GM21717 (cell line): Measurements from ENCODE around the gene CCDC138.

Experiments used
- ATAC-seq: cut with Tn5 transposase; IDR thresholded peaks from one replicate; pipeline ENCODE4 v1.9.1; 2021; ENCODE audit warnings: mild to moderate bottlenecking, moderate library complexity; ENCODE audit not compliant: unreplicated experiment

CCDC138 gene

GRCh38 chr2:108825736-108826135 is 39.2 kb downstream of the CCDC138 start:
- no peak for ATAC-seq

GRCh38 chr2:108829578-108830310 is 43.2 kb downstream of the CCDC138 start:
- ATAC-seq: no peak

- ATAC-seq: no peak
Measured at GRCh38 chr2:108833219-108833618, 46.6 kb downstream of the CCDC138 start.

GRCh38 chr2:108834620-108835019 is 48.0 kb downstream of the CCDC138 start:
- ATAC-seq: no peak

GRCh38 chr2:108835040-108835439 is 48.5 kb downstream of the CCDC138 start:
- ATAC-seq: no peak

- ATAC-seq: no peak
Measured at GRCh38 chr2:108837198-108837597, 50.6 kb downstream of the CCDC138 start.

GRCh38 chr2:108841506-108841905 is 54.9 kb downstream of the CCDC138 start:
- ATAC-seq: no peak

GRCh38 chr2:108845923-108846322 is 59.4 kb downstream of the CCDC138 start:
- no peak for ATAC-seq

- ATAC-seq: no peak
Measured at GRCh38 chr2:108847000-108847399, 60.4 kb downstream of the CCDC138 start.

GRCh38 chr2:108852375-108852774 is 65.8 kb downstream of the CCDC138 start:
- no peak for ATAC-seq

- ATAC-seq: no peak
Measured at GRCh38 chr2:108853421-108853820, 66.8 kb downstream of the CCDC138 start.

GRCh38 chr2:108854484-108854883 is 67.9 kb downstream of the CCDC138 start:
- ATAC-seq: no peak

GRCh38 chr2:108855194-108855593 is 68.6 kb downstream of the CCDC138 start:
- ATAC-seq: no peak

- no peak for ATAC-seq
Measured at GRCh38 chr2:108858894-108859293, 72.3 kb downstream of the CCDC138 start.

GRCh38 chr2:108866041-108866440 is 79.5 kb downstream of the CCDC138 start:
- no peak for ATAC-seq

GRCh38 chr2:108868911-108869310 is 82.3 kb downstream of the CCDC138 start:
- ATAC-seq: no peak

- ATAC-seq: no peak
Measured at GRCh38 chr2:108869542-108869941, 83.0 kb downstream of the CCDC138 start.

GRCh38 chr2:108870069-108870644 is 83.6 kb downstream of the CCDC138 start:
- ATAC-seq: no peak

- ATAC-seq: no peak
Measured at GRCh38 chr2:108877506-108877905, 90.9 kb downstream of the CCDC138 start.

GRCh38 chr2:108878276-108878675 is 91.7 kb downstream of the CCDC138 start:
- ATAC-seq: no peak

GRCh38 chr2:108884619-108885018 is 98.0 kb downstream of the CCDC138 start:
- ATAC-seq: no peak

GRCh38 chr2:108889907-108890306 is 103.3 kb downstream of the CCDC138 start:
- no peak for ATAC-seq

- ATAC-seq: no peak
Measured at GRCh38 chr2:108893277-108893676, 106.7 kb downstream of the CCDC138 start.
